Neural cell (in vitro differentiated cells): ENCODE data around the gene BTBD9. TPM values are rescaled to one million over a fixed set of nuclear protein-coding genes. Genes with fewer than 3 reads are reported as not detected.
"Not testable (repeated sequence)": the region's sequence is repeated elsewhere in the genome, so short reads cannot be mapped to it uniquely, and the experiment has no call there.

Experiments used
- H2AFZ ChIP-seq: fragments of 200-600, 300-800 bp; sonication (generic), shearing (Covaris generic); 2 replicates; pipeline ENCODE4 v1.6.0; 2014; ENCODE audit warnings: low read depth, mild to moderate bottlenecking, antibody characterized with exemption, low read length, moderate library complexity
- H3F3A ChIP-seq: fragments of 200-600 bp; shearing (Covaris generic); 2 replicates; pipeline ENCODE4 v1.6.1; 2016; ENCODE audit warnings: mild to moderate bottlenecking, moderate library complexity, mixed read lengths, antibody characterized with exemption, low read length; ENCODE audit not compliant: insufficient read depth, poor library complexity, severe bottlenecking
- H3K27ac ChIP-seq: fragments of 200-600, 300-800 bp; sonication (generic), shearing (Covaris generic); 2 replicates; pipeline ENCODE4 v1.5.1; 2014; ENCODE audit warnings: mild to moderate bottlenecking, low read length, moderate library complexity
- H3K27me3 ChIP-seq: fragments of 300-800, 200-600 bp; sonication (generic), shearing (Covaris generic); 2 replicates; pipeline ENCODE4 v1.6.0; 2014; ENCODE audit warnings: mild to moderate bottlenecking, low read depth, low read length, moderate library complexity; ENCODE audit not compliant: insufficient read depth
- H3K36me3 ChIP-seq: fragments of 300-800, 200-600 bp; sonication (generic), shearing (Covaris generic); 2 replicates; pipeline ENCODE4 v1.5.1; 2014; ENCODE audit warnings: mild to moderate bottlenecking, antibody characterized with exemption, low read length, moderate library complexity; ENCODE audit not compliant: insufficient read depth
- H3K4me2 ChIP-seq: fragments of 300-800, 200-600 bp; sonication (generic), shearing (Covaris generic); 2 replicates; pipeline ENCODE4 v1.6.0; 2014; ENCODE audit warnings: mild to moderate bottlenecking, low read length
- H3K4me3 ChIP-seq: fragments of 300-800, 200-600 bp; sonication (generic), shearing (Covaris generic); 2 replicates; pipeline ENCODE4 v1.5.1; 2014; ENCODE audit warnings: mild to moderate bottlenecking, low read length, moderate library complexity
- H3K79me2 ChIP-seq: fragments of 200-600 bp; shearing (Covaris generic); replicated peaks from 2 replicates; pipeline ENCODE4 v1.6.0; 2014; ENCODE audit warnings: mild to moderate bottlenecking, low read length, moderate library complexity; ENCODE audit not compliant: insufficient read depth
- H3K9ac ChIP-seq: fragments of 300-800, 200-600 bp; sonication (generic), shearing (Covaris generic); 2 replicates; pipeline ENCODE4 v1.6.1; 2016; ENCODE audit warnings: mild to moderate bottlenecking, low read length, mixed read lengths
- H3K9me2 ChIP-seq: fragments of 200-600 bp; shearing (Covaris generic); 2 replicates; pipeline ENCODE4 v1.6.1; 2016; ENCODE audit warnings: mild to moderate bottlenecking, low read length, mixed read lengths; ENCODE audit not compliant: insufficient read depth
- H3K9me3 ChIP-seq: fragments of 200-600, 300-800 bp; sonication (generic), shearing (Covaris generic); 2 replicates; pipeline ENCODE4 v1.6.1; 2016; ENCODE audit warnings: mild to moderate bottlenecking, mixed run types, low read length, moderate library complexity, mixed read lengths
- H4K20me1 ChIP-seq: fragments of 200-600 bp; shearing (Covaris generic); 2 replicates; pipeline ENCODE4 v1.6.1; 2016; ENCODE audit warnings: mild to moderate bottlenecking, mixed run types; ENCODE audit not compliant: insufficient read depth
- EP300 ChIP-seq: fragments of 450-650 bp; conservative IDR thresholded peaks from 2 replicates; pipeline ENCODE4 v1.6.1; 2014; ENCODE audit warnings: antibody characterized with exemption, mild to moderate bottlenecking, moderate library complexity; ENCODE audit not compliant: poor library complexity, severe bottlenecking
- EZH2 ChIP-seq: fragments of 200-600, 300-800 bp; shearing (Covaris generic), sonication (generic); IDR thresholded peaks from 2 replicates; pipeline ENCODE4 v1.6.1; 2014; ENCODE audit warnings: antibody characterized with exemption, low read length, borderline replicate concordance, mild to moderate bottlenecking; ENCODE audit not compliant: insufficient read depth, poor library complexity, severe bottlenecking
- MXI1 ChIP-seq: fragments of 450-650 bp; conservative IDR thresholded peaks from 2 replicates; pipeline ENCODE4 v1.6.1; 2014; ENCODE audit warnings: antibody characterized with exemption, mild to moderate bottlenecking; ENCODE audit not compliant: poor library complexity, severe bottlenecking
- RAD21 ChIP-seq: fragments of 450-650 bp; conservative IDR thresholded peaks from 2 replicates; pipeline ENCODE4 v1.6.1; 2014; ENCODE audit warnings: antibody characterized with exemption, mild to moderate bottlenecking, moderate library complexity
- SMC3 ChIP-seq: fragments of 450-650 bp; conservative IDR thresholded peaks from 2 replicates; pipeline ENCODE4 v1.6.1; 2014; ENCODE audit warnings: antibody characterized with exemption, mild to moderate bottlenecking, moderate library complexity; ENCODE audit not compliant: poor library complexity
- TAF1 ChIP-seq: IDR thresholded peaks from 2 replicates; pipeline ENCODE4 v1.6.1; 2012; ENCODE audit warnings: low read depth
- polyA plus RNA-seq: library from polyadenylated mRNA; depleted of rRNA; stranded (reverse); fragments of >200 nt; gene quantifications from 2 replicates; pipeline ENCODE4 v1.2.3, GENCODE V29; 2014
- small RNA-seq, 3 experiments: library from RNA; depleted of rRNA; stranded (forward); fragments of <200 nt; gene quantifications; one replicate each; pipeline ENCODE3, GENCODE V24; 2012
- TF ChIP-seq, protein P1 (sequence below): fragments of 450-650 bp; IDR thresholded peaks from 2 replicates; pipeline ENCODE4 v1.5.1; 2014; ENCODE audit warnings: antibody characterized with exemption, mild to moderate bottlenecking, moderate library complexity; ENCODE audit not compliant: poor library complexity, severe bottlenecking

The BTBD9 gene
- polyA plus RNA-seq, 1 donor from 2014 or later, result 6.2 TPM

DNA sequence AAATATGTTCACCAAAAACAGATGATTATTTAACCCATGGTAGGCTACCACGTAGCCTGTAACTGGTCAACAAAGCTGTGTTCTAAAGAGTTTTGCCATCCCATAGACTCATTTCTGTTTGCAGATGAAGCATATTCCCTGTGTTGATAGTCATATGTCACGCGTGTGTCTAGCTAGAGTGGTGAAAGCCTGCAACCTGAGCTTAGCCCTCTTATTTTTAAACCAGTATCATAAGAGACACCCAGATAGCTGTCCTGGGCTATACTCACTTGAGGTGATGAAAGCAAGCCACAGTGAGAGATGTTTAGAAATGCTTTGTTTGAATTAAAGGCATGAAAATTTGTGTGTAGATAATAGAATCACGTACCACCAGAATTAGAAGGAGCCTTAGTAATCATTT is 512.4 kb downstream of the BTBD9 start:
- H3K9ac ChIP-seq, result no peak overlapping the region
- H3K4me2 ChIP-seq, result no peak overlapping the region
- H4K20me1 ChIP-seq, result no peaks in the 10 kb centered on the region
- H3K79me2 ChIP-seq, result peaks cover 8% of the 10 kb centered on the region
- H3K9me3 ChIP-seq, result no peaks in the 10 kb centered on the region
- no peaks in the 10 kb centered on the region for H3K27me3 ChIP-seq
- H3K27ac ChIP-seq, result no peak overlapping the region
- no peak overlapping the region for H3K4me3 ChIP-seq
- no peaks in the 10 kb centered on the region for H3F3A ChIP-seq
- TF ChIP-seq SMC3 (no peak), MXI1 (no peak)
- H2AFZ ChIP-seq, result no peak overlapping the region
- H3K36me3 ChIP-seq, result peaks cover 4% of the 10 kb centered on the region
- no peaks in the 10 kb centered on the region for H3K9me2 ChIP-seq

- not testable (repeated sequence) for H3K9me3 ChIP-seq, H4K20me1 ChIP-seq, H3K4me3 ChIP-seq, H3K9me2 ChIP-seq, H3K9ac ChIP-seq, H3K79me2 ChIP-seq, H3K36me3 ChIP-seq, H3K27me3 ChIP-seq, H2AFZ ChIP-seq, H3K27ac ChIP-seq, H3K4me2 ChIP-seq, H3F3A ChIP-seq
These were observed 515.4 kb downstream of the BTBD9 start for GRCh38 chr6:38124224-38124926.

- Histone ChIP-seq H3K27ac (no peak overlapping the region), H3K4me2 (no peak overlapping the region)
- TF ChIP-seq, protein P1, sequence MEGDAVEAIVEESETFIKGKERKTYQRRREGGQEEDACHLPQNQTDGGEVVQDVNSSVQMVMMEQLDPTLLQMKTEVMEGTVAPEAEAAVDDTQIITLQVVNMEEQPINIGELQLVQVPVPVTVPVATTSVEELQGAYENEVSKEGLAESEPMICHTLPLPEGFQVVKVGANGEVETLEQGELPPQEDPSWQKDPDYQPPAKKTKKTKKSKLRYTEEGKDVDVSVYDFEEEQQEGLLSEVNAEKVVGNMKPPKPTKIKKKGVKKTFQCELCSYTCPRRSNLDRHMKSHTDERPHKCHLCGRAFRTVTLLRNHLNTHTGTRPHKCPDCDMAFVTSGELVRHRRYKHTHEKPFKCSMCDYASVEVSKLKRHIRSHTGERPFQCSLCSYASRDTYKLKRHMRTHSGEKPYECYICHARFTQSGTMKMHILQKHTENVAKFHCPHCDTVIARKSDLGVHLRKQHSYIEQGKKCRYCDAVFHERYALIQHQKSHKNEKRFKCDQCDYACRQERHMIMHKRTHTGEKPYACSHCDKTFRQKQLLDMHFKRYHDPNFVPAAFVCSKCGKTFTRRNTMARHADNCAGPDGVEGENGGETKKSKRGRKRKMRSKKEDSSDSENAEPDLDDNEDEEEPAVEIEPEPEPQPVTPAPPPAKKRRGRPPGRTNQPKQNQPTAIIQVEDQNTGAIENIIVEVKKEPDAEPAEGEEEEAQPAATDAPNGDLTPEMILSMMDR, result no peak
- no peak for TF ChIP-seq MXI1
- no peak for TF ChIP-seq TAF1
- no peak for TF ChIP-seq SMC3
- no peak for TF ChIP-seq EP300
- no peak for TF ChIP-seq EZH2
These were observed 520.2 kb downstream of the BTBD9 start for GRCh38 chr6:38119516-38119915.

DNA sequence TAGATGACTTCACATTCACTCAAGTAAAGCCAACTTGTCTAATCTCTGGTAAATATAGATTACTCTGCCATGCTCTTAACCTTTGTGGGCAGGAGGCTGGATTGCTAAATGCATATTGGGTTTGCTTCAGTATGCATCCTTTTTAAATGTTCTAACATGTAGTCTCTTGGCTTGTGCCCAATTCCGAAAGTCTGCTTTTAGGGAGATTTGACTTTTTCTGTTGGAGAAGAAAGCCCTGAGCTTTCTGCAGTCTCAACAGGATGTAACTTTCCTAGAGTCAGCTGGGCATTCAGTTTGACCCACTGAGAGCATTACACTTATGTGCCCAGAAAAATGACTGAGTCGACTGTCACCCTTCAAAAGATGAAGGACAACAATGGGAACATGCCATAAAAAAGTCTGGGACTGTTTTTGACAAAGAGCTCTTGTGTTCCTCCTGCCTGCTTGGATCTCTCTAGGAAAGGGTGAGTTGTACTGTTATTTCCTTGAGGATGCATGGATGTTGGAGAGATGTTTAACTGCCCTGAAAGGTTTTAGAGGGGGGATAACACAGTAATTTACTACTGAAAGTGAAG is 520.9 kb downstream of the BTBD9 start:
- Histone ChIP-seq H4K20me1 (no peaks in the 10 kb centered on the region), H3K4me2 (no peak overlapping the region), H2AFZ (no peak overlapping the region), H3K27ac (no peak overlapping the region), H3K9ac (no peak overlapping the region), H3K9me2 (no peaks in the 10 kb centered on the region), H3K9me3 (no peaks in the 10 kb centered on the region), H3K79me2 (peaks cover 4% of the 10 kb centered on the region), H3K4me3 (no peak overlapping the region), H3K36me3 (no peaks in the 10 kb centered on the region), H3F3A (no peaks in the 10 kb centered on the region), H3K27me3 (no peaks in the 10 kb centered on the region)
- TF ChIP-seq RAD21, result no peak

More at GRCh38 chr6:38119516-38119915, 520.2 kb downstream of the BTBD9 start:
- Histone ChIP-seq H3K9me2 (no peaks in the 10 kb centered on the region), H2AFZ (no peak overlapping the region), H3K9me3 (no peaks in the 10 kb centered on the region), H3K36me3 (no peaks in the 10 kb centered on the region), H4K20me1 (no peaks in the 10 kb centered on the region), H3K9ac (no peak overlapping the region), H3K79me2 (peaks cover 4% of the 10 kb centered on the region), H3K27me3 (no peaks in the 10 kb centered on the region), H3K4me3 (no peak overlapping the region), H3F3A (no peaks in the 10 kb centered on the region)

Small RNA genes lying within 50 kb of the gene (small RNA-seq; reads per million reads assigned to genes)
- gene RF00019 (0 to 1.2 (median 0) reads per million in 3 experiments), gene RF00279 (0 reads per million in 3 experiments)

Other genes starting within 250 kb of the BTBD9 start
- 94.8 and 101 TPM in 2 replicates for gene GLO1, start 63.2 kb upstream of the BTBD9 start, polyA plus RNA-seq
- 0.07 and 0.10 TPM in 2 replicates for gene DNAH8, start 75.4 kb upstream of the BTBD9 start, polyA plus RNA-seq